Thymus (tissue), 11 donors: ENCODE results near the gene TNNC2. TPM values are rescaled to one million over a fixed set of nuclear protein-coding genes. Genes with fewer than 3 reads are reported as not detected.
"Not testable (repeated sequence)": the region's sequence is repeated elsewhere in the genome, so short reads cannot be mapped to it uniquely, and the experiment has no call there.

Source experiments
- DNase-seq, 9 donors: peaks; one replicate each; pipeline ENCODE4 v3.0.0-alpha.2; 2013; ENCODE audit warnings: low spot score in 9 of 9, low read depth in 6 of 9, missing footprints in 1 of 9
- H3K27ac ChIP-seq, 2 donors: one replicate each; pipeline ENCODE4 v1.5.1; 2013; ENCODE audit warnings: control low read depth in 1 of 2, low read depth in 1 of 2, low read length in 1 of 2, mild to moderate bottlenecking in 1 of 2, moderate library complexity in 1 of 2
- H3K27me3 ChIP-seq, 2 donors: one replicate each; pipeline ENCODE4 v1.5.1; 2013; ENCODE audit warnings: low read length in 1 of 2; ENCODE audit not compliant: control insufficient read depth in 2 of 2, insufficient read depth in 1 of 2
- H3K36me3 ChIP-seq, 2 donors: one replicate each; pipeline ENCODE4 v1.5.1; 2013; ENCODE audit warnings: low read length in 1 of 2, mild to moderate bottlenecking in 1 of 2, moderate library complexity in 1 of 2; ENCODE audit not compliant: control insufficient read depth in 2 of 2, insufficient read depth in 2 of 2
- H3K4me1 ChIP-seq, 2 donors: one replicate each; pipeline ENCODE4 v1.5.1; 2013; ENCODE audit warnings: low read length in 2 of 2; ENCODE audit not compliant: control insufficient read depth in 2 of 2, insufficient read depth in 2 of 2
- H3K4me3 ChIP-seq, 2 donors: one replicate each; pipeline ENCODE4 v1.5.1; 2013; ENCODE audit warnings: low read length in 2 of 2, control low read depth in 1 of 2, mild to moderate bottlenecking in 1 of 2
- H3K9me3 ChIP-seq, 2 donors: one replicate each; pipeline ENCODE4 v1.5.1; 2013; ENCODE audit warnings: low read length in 1 of 2, mild to moderate bottlenecking in 1 of 2; ENCODE audit not compliant: control insufficient read depth in 2 of 2, insufficient read depth in 1 of 2
- WGBS: extraction: QIAGEN DNeasy Blood & Tissue Kit; methylation state at CpG from one replicate; pipeline ENCODE4 v1.1.7; 2013; 5-methylcytosine and 5-hydroxymethylcytosine counted together
- polyA plus RNA-seq: library from polyadenylated mRNA; stranded (reverse); fragments of 200-250 nt; gene quantifications from one replicate; pipeline ENCODE4 v1.2.3, GENCODE V29; 2013
- total RNA-seq: library from RNA; stranded (reverse); fragments of 120-200 nt; gene quantifications from one replicate; pipeline ENCODE4 v1.2.4, GENCODE V29; 2013
- donor health status: healthy.

The TNNC2 gene
- total and polyA plus RNA-seq, 2 donors, result 2.4 to 12.6 TPM

DNA sequence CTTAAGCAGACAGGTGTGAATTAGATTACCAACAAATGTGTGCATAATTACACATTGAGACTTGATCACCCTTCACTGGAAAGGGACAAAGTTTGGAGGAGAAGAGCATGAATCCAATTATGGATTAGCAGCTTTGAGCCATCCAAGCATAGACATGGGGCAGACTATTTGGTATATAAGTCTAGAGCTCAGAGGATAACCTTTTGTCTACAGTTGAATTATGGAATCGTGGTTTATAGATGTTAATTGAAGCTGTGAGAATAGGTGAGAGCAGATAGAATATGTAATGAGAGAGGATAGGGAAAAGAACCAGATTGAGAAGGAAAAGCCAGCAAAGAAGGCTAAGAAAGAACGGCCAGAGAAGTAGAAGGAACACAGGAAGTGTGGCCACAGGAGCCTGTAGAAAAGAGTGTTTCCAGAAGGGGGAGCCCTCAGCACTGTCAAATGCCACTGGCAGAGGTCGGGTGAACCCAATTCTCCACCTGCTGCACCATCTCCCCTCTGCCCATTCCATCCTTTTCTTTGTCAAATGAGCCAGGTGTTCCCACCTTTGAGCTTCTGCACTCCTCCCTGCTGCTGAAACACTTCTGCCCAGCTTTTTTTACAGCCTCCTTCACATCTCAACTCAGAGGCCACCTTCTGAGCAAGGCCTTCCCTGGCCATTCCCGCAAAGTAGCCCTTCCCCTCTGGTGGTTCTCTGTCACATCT lies 28.0 kb downstream of the TNNC2 start:
- Histone ChIP-seq H3K36me3 (peaks cover 44 to 46% of the 10 kb centered on the region in 2 donors), H3K4me1 (no peaks in the 10 kb centered on the region), H3K4me3 (no peak overlapping the region), H3K27ac (no peak overlapping the region), H3K9me3 (no peaks in the 10 kb centered on the region), H3K27me3 (no peaks in the 10 kb centered on the region)
- WGBS, result 50% methylated on average over 4 of the region's 4 CpGs
- DNase-seq, result peak in 7 of 9 donors; percentile 54 to 82 (median 62)

DNA sequence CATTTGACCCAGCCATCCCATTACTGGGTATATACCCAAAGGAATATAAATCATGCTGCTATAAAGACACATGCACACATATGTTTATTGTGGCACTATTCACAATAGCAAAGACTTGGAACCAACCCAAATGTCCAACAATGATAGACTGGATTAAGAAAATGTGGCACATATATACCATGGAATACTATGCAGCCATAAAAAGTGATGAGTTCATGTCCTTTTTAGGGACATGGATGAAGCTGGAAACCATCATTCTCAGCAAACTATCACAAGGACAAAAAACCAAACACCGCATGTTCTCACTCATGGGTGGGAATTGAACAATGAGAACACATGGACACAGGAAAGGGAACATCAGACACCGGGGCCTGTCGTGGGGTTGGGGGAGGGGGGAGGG lies 29.2 kb downstream of the TNNC2 start:
- not testable (repeated sequence) for DNase-seq, H3K9me3 ChIP-seq, H3K4me1 ChIP-seq, H3K27me3 ChIP-seq, H3K27ac ChIP-seq, H3K4me3 ChIP-seq
- WGBS, result 94% methylated on average over 3 of the region's 3 CpGs
- peaks cover 35 to 37% of the 10 kb centered on the region in 2 donors for H3K36me3 ChIP-seq

- no CpG with 5 or more reads among the region's 1 CpG for WGBS
- DNase-seq, H3K4me1 ChIP-seq, H3K9me3 ChIP-seq, H3K27me3 ChIP-seq, H3K4me3 ChIP-seq, H3K27ac ChIP-seq: not testable (repeated sequence)
- peaks cover 31 to 33% of the 10 kb centered on the region in 2 donors for H3K36me3 ChIP-seq
Observed at GRCh38 chr20:45797510-45797909, 29.6 kb downstream of the TNNC2 start.

GRCh38 chr20:45796337-45797065 lies 30.6 kb downstream of the TNNC2 start:
- Histone ChIP-seq H3K36me3 (peaks cover 22 to 25% of the 10 kb centered on the region in 2 donors), H3K27ac (no peak overlapping the region), H3K27me3 (no peaks in the 10 kb centered on the region), H3K4me3 (no peak overlapping the region), H3K4me1 (peaks cover 4 to 8% of the 10 kb centered on the region in 2 donors), H3K9me3 (no peaks in the 10 kb centered on the region)
- DNase-seq, result no peak
- 98% methylated on average over 11 of the region's 11 CpGs for WGBS

GRCh38 chr20:45792317-45793118 lies 34.6 kb downstream of the TNNC2 start:
- Histone ChIP-seq H3K27ac (peak overlapping the region; percentile 57 to 88), H3K36me3 (peaks cover 16 to 24% of the 10 kb centered on the region in 2 donors), H3K4me3 (peak overlapping the region; percentile 80 to 87), H3K4me1 (peaks cover 4 to 10% of the 10 kb centered on the region in 2 donors), H3K9me3 (no peaks in the 10 kb centered on the region), H3K27me3 (peaks cover 0 to 2% of the 10 kb centered on the region in 2 donors)
- DNase-seq, result no peak
- 18% methylated on average over 19 of the region's 19 CpGs for WGBS

DNA sequence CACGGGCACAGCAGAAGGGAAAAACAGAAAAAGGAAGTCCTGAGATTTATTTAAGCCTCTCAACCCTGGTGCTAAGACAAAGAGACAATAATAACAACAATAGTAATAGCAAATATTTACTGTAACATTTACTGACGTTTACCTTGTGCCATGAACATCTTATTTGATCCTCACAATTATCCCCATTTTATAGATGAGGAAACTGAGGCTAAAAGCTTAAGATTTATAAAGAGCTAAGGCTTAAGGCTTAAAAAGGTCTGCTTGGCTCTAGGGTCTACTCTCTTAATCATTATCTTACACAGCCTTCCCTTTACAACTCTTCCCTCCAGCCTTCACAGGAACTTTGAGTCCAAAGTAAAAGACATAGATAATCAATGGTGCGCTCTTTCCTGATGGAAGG lies 38.8 kb downstream of the TNNC2 start:
- H3K4me3 ChIP-seq, result no peak overlapping the region
- H3K4me1 ChIP-seq, result peaks cover 4 to 10% of the 10 kb centered on the region in 2 donors
- H3K36me3 ChIP-seq, result no peaks in the 10 kb centered on the region
- H3K27ac ChIP-seq, result no peak overlapping the region
- H3K27me3 ChIP-seq, result peaks cover 0 to 2% of the 10 kb centered on the region in 2 donors
- no peak for DNase-seq
- WGBS, result 66% methylated on average over 3 of the region's 3 CpGs
- H3K9me3 ChIP-seq, result no peaks in the 10 kb centered on the region

DNA sequence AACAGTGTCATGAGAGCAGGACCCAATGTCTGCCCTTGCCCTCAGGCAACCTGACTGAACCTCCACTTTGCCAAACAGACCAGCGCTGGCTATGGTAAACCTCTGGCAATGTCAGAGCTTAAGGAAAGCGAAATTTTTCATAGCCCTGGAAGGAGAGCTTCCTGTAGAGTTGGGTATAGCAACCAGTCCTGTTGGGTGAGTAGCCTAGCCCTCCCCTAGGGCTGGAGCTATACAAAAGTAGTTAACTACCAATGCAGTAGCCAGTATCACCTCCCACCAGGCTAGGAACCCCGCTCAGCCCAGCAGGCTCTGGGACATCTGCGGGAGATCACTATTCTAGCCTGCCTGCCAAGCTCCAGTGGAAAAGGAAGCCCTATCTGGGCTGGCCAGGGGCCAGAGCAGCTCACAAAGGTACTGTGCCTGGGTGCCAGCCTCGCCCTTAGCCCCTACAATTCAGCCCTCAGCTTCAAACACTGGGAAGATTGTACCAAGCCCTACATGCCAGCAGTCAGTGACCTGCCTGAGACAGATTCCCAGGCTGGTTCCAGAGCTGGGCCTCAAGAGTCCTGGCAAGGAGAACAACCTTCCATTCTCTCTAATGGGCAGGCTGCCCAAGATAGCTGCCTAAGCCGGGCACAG lies 43.3 kb downstream of the TNNC2 start:
- no peaks in the 10 kb centered on the region for H3K4me1 ChIP-seq
- no peaks in the 10 kb centered on the region for H3K9me3 ChIP-seq
- WGBS, result 89% methylated on average over 6 of the region's 6 CpGs
- H3K36me3 ChIP-seq, result no peaks in the 10 kb centered on the region
- DNase-seq, result no peak
- no peak overlapping the region for H3K27ac ChIP-seq
- no peaks in the 10 kb centered on the region for H3K27me3 ChIP-seq
- no peak overlapping the region for H3K4me3 ChIP-seq

- Histone ChIP-seq H3K4me1 (no peaks in the 10 kb centered on the region), H3K9me3 (no peaks in the 10 kb centered on the region), H3K27me3 (no peaks in the 10 kb centered on the region), H3K27ac (no peak overlapping the region), H3K36me3 (no peaks in the 10 kb centered on the region), H3K4me3 (no peak overlapping the region)
- no peak for DNase-seq
- 68% methylated on average over 4 of the region's 4 CpGs for WGBS
Observed at GRCh38 chr20:45782890-45783289, 44.2 kb downstream of the TNNC2 start.
